ENCODE data around the gene ADAMTS17.

Gene ADAMTS17

DNA sequence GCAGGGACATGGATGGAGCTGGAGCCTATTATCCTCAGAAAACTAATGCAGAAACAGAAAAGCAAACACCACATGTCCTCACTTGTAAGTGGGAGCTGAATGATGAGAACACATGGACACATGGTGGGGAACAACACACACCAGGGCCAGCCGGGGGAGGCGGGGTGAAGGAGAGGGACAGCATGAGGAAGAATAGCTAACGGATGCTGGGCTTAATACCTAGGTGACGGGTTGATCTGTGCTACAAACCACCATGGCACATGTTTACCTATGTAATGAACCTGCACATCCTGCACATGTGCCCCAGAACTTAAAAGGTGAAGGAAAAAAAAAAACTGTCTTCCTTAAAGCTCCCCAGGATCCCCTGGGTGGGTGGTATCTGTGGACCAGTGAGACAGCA lies 87.1 kb downstream of the ADAMTS17 start:
- peak overlapping the region in 2 of 3 experiments; percentile 27 to 32 for H3K27ac Mint-ChIP-seq
- H3K36me3 Mint-ChIP-seq (ENCODE audit: low read depth) = peaks cover 4% of the 10 kb centered on the region
- H3K4me3 Mint-ChIP-seq = no peak overlapping the region
- peaks cover 4% of the 10 kb centered on the region for H3K27me3 Mint-ChIP-seq (ENCODE audit: low read depth)
- peaks cover 3% of the 10 kb centered on the region for H3K9me3 Mint-ChIP-seq
- peaks cover 18% of the 10 kb centered on the region for H3K4me1 Mint-ChIP-seq
- TF ChIP-seq, protein P1, sequence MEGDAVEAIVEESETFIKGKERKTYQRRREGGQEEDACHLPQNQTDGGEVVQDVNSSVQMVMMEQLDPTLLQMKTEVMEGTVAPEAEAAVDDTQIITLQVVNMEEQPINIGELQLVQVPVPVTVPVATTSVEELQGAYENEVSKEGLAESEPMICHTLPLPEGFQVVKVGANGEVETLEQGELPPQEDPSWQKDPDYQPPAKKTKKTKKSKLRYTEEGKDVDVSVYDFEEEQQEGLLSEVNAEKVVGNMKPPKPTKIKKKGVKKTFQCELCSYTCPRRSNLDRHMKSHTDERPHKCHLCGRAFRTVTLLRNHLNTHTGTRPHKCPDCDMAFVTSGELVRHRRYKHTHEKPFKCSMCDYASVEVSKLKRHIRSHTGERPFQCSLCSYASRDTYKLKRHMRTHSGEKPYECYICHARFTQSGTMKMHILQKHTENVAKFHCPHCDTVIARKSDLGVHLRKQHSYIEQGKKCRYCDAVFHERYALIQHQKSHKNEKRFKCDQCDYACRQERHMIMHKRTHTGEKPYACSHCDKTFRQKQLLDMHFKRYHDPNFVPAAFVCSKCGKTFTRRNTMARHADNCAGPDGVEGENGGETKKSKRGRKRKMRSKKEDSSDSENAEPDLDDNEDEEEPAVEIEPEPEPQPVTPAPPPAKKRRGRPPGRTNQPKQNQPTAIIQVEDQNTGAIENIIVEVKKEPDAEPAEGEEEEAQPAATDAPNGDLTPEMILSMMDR (IDR thresholded peaks at IDR 0.05; ENCODE audit: unreplicated experiment in 3 of 3) = no peak

DNA sequence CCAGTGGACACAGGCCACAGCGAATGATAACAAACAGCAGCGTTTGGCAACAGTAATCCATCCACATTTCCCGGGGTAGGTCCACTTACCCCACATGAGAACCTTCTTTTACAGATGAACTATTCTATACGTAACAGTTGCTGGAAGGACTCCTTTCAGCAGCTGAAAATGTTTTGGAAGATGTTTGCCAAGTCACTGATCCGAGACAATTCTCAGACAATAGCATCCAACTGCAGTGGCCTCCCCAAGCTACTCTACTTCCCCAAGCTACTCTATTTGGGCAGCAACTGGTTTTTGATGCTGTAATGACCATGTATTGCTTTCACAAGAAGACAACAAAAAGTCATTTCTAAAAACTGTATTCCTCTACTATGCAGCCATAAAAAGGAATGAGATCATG lies 87.5 kb downstream of the ADAMTS17 start:
- peak overlapping the region in 2 of 3 experiments; percentile 27 to 32 for H3K27ac Mint-ChIP-seq
- TF ChIP-seq, protein P1 (IDR thresholded peaks at IDR 0.05; ENCODE audit: unreplicated experiment in 3 of 3) = no peak
- peaks cover 4% of the 10 kb centered on the region for H3K36me3 Mint-ChIP-seq (ENCODE audit: low read depth)
- H3K4me3 Mint-ChIP-seq = no peak overlapping the region
- peaks cover 18% of the 10 kb centered on the region for H3K4me1 Mint-ChIP-seq
- peaks cover 3% of the 10 kb centered on the region for H3K9me3 Mint-ChIP-seq
- peaks cover 4% of the 10 kb centered on the region for H3K27me3 Mint-ChIP-seq (ENCODE audit: low read depth)

DNA sequence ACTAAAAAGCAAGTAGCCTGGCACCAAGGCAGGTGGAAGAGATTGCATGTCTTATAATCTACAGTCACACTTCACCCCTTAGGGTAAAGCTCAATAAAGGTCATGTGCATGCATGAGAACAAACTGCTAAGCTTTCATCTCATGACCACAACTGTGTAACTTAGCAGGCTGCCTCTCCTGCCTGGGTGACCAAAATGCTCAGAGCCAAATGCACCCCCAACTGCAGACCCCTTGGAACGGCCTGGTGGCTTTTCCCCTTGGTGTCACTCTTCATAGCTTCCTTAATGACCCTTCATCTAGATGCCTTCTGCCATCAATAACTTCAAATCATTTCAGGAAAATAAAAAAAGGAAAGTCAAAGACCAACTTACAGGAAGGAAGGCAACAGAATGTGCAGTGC lies 88.1 kb downstream of the ADAMTS17 start:
- TF ChIP-seq, protein P1 (IDR thresholded peaks at IDR 0.05; ENCODE audit: unreplicated experiment in 3 of 3) = no peak

DNA sequence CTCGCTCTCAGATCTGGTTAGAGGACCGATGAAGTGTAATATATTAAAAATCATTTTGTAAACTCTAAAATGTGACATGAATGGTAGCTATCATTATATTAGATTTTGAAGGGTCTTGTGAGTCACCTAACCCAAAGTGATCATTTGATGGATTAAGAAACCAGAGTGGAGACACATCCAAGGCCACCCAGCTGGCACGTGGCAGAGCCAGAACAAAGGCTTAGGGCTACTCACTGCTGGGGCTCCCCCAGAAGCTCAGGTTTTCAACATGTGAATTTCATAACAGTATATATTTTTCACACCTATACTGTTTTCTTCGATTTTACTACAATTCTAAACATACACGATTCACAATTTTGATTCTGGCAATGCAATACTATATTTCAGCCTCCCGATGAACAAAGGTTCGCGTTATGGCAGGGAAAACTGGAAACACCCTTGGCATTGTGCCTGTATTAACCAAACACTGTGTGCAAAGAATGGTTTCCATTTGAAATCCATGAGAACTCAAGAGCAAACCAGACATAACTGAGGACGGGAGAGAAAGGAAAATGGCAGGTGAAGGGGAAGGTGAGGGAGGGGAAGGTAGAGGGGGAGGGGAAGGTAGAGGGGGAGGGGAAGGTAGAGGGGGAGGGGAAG lies 88.9 kb downstream of the ADAMTS17 start:
- Mint-ChIP-seq H3K9me3 (no peaks in the 10 kb centered on the region), H3K27ac (no peak overlapping the region), H3K4me1 (peaks cover 18% of the 10 kb centered on the region), H3K27me3 (ENCODE audit: low read depth) (peaks cover 4% of the 10 kb centered on the region), H3K36me3 (ENCODE audit: low read depth) (peaks cover 4% of the 10 kb centered on the region), H3K4me3 (no peak overlapping the region)
- TF ChIP-seq, protein P1 (IDR thresholded peaks at IDR 0.05; ENCODE audit: unreplicated experiment in 3 of 3) = no peak

More for the DNA sequence above, 88.1 kb downstream of the ADAMTS17 start:
- H3K4me1 Mint-ChIP-seq = peaks cover 18% of the 10 kb centered on the region
- H3K4me3 Mint-ChIP-seq = no peak overlapping the region
- peaks cover 4% of the 10 kb centered on the region for H3K36me3 Mint-ChIP-seq (ENCODE audit: low read depth)
- H3K27ac Mint-ChIP-seq = no peak overlapping the region
- peaks cover 3% of the 10 kb centered on the region for H3K9me3 Mint-ChIP-seq
- peaks cover 4% of the 10 kb centered on the region for H3K27me3 Mint-ChIP-seq (ENCODE audit: low read depth)

GRCh38 chr15:100252359-100252758 lies 89.4 kb downstream of the ADAMTS17 start:
- H3K27ac Mint-ChIP-seq = no peak overlapping the region
- no peak overlapping the region for H3K4me3 Mint-ChIP-seq
- H3K9me3 Mint-ChIP-seq = no peaks in the 10 kb centered on the region
- H3K27me3 Mint-ChIP-seq (ENCODE audit: low read depth) = peaks cover 6% of the 10 kb centered on the region
- H3K4me1 Mint-ChIP-seq = peaks cover 18% of the 10 kb centered on the region
- no peaks in the 10 kb centered on the region for H3K36me3 Mint-ChIP-seq (ENCODE audit: low read depth)
- TF ChIP-seq, protein P1 (IDR thresholded peaks at IDR 0.05; ENCODE audit: unreplicated experiment in 3 of 3) = no peak

DNA sequence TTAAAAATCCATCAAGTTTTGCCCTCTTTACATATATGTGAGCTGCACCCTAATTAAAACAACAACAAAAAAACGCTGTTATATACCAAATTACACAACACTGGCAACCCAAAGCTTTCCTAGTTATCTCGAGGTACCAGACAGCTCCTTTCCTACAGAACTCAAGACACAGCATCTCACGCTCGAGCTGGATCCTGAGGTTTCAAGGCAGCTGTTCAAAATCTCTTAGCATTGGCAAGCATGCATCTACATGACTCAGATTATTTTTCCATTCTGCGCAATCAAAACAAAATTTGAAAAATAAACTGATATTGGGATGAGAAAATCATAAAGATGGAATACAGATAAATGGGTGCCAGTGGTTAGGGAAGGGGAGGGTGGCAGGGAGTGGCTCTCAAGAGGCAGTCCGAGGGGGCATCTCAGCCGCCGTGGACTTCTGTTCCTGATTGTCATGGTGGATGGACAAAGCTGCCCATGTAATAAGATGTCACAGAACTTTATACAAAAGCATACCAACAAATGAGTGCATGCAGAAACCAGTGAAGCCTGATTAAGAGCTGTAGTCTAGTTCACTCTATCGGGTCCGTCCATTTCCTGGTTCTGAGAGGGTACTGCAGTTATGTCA lies 91.5 kb downstream of the ADAMTS17 start:
- H3K27ac Mint-ChIP-seq = peak overlapping the region in 1 of 3 experiments; percentile 74
- TF ChIP-seq, protein P1 (IDR thresholded peaks at IDR 0.05; ENCODE audit: unreplicated experiment in 3 of 3) = no peak
- no peaks in the 10 kb centered on the region for H3K9me3 Mint-ChIP-seq
- H3K27me3 Mint-ChIP-seq (ENCODE audit: low read depth) = peaks cover 8% of the 10 kb centered on the region
- peaks cover 27% of the 10 kb centered on the region for H3K4me1 Mint-ChIP-seq
- no peak overlapping the region for H3K4me3 Mint-ChIP-seq
- H3K36me3 Mint-ChIP-seq (ENCODE audit: low read depth) = no peaks in the 10 kb centered on the region

Measured in nephron (organoid).